Globus pallidus (tissue), 1 donor: ENCODE data around the gene CD80.
"Not testable (repeated sequence)": the region's sequence is repeated elsewhere in the genome, so short reads cannot be mapped to it uniquely, and the experiment has no call there.

Source experiments
- DNase-seq: peaks from one replicate; pipeline ENCODE4 v3.0.0-alpha.2; 2015; ENCODE audit warnings: low spot score

The CD80 gene, protein sequence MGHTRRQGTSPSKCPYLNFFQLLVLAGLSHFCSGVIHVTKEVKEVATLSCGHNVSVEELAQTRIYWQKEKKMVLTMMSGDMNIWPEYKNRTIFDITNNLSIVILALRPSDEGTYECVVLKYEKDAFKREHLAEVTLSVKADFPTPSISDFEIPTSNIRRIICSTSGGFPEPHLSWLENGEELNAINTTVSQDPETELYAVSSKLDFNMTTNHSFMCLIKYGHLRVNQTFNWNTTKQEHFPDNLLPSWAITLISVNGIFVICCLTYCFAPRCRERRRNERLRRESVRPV

DNA sequence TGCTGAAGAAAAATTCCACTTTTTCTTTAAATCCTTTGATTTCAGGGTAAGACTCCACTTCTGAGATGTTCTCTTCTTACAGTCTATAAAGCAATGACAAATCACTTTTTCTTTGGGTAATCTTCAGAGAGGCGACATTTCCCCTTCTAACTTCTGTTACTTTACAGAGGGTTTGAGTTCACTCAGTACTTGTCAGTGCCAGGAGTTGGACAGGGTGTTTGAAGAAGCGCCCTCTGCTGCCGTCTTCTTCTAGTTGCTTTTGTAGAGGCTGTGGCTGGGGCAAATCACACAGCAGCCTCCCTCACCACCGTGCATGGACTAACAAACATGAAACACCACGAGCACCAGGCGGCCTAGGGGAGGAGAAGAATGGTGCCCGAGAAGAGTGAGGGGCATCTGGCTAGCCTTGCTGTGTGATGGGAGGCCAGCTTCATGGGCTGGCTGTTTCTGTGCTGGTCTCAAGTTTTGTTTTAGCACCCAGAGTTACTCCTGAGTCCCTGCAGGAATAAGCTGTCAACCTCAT, at the start of gene CD80:
Gene CD80, minus strand, starts transcription at position 174 of the 523 bp plus-strand sequence. CDS start 1,886 bp downstream, outside the sequence.
- DNase-seq: peak; percentile 29

DNA sequence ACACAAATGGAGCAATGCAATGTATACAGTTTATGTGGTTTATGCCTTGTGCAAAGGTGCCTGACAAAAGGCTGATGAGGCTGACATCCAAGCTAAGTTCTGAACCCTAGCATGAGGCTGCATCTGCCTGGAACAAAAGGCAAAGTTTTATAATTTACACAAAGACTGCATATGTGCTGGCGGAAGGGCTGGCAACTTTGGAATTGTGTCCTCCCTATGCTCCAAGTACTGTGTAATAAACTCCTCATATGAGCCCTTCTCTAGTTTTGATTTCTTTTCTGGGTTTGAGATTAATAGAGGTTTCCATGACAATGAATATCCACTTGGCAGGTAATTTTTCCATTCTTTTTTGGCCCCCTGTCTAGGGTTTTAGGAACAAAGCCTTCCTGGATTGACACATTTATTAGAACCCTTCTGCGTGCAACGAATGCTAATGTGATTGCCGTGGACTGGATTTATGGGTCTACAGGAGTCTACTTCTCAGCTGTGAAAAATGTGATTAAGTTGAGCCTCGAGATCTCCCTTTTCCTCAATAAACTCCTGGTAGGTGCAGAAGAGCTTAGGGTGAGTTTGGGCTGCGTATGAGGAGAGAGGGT, 49.1 kb upstream of the CD80 start:
- DNase-seq: no peak

DNA sequence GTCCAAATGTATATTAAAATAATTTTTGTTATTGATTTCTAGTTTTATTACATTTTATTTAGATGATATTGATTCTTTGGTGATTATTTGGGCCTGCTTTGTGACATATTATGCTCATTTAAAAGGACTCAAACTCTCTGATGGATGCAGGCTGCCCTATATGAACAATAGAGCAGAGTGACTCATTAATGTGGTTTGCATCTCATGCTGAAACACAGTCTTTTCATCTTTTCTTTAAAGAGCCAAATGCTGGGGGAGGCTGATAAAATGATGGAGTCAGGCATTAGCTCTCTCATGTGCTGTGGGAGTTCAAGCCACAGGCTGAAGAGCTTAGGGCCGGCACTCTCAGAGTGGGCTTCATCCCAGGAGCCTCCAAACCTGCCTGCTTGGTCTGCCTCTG, 45.5 kb upstream of the CD80 start:
- DNase-seq: no peak

DNA sequence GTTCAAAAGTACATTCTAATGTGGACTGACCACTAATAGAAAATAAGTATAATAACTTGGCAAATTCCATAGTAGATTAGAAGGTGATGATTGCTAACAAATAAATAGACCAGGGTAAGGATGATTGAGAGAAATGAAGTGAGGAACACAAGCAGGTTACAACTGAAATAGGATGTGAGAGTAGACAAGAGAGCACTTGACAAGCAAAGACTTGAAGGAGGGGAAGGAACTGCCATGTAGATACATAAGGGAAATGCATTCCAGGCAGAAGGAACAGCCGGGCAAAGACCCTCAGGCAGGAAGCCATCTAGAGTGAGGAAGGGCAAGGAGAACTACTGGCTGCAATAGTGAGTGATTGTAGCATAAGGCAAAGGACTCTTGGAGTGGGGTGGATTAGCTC, 43.3 kb upstream of the CD80 start:
- no peak for DNase-seq

DNA sequence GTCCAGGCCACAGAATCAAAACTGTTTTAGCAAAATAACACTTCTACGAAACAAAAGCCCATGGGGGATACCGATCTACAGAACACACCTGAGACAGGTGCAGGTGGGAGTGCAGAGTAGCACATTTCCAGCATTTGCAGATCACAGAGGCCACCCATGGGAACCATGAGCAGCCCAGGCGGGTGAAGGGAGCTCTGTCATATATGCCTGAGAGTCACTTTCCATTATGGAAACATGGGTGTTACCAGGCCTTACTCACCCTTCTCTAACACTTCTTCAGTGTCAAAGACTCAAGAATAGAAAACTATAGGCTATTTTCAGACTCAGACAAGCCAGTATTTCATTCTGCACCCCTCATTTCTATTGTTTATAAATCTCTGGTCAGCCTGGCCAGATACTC, 41.7 kb upstream of the CD80 start:
- no peak for DNase-seq

DNA sequence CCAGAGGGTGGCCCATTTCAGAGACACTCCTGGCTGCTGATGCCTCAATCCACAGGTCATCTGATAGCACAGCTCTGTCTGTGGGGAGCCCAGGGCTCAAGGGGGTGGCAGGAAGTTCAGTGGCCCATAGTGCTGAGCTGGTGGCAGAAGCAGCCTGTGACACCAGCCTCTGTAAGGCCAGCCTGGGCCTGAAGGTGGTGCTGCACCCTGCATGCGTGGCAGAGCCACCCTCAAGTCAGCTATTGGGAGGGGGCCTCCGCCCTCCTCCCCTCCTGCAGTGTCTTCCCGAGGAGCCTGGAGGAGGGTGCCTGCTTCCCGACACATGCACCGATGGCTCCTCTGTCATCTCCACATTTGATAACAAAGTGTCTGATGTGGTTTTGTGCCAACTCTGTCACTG, 41.3 kb upstream of the CD80 start:
- DNase-seq: no peak

DNA sequence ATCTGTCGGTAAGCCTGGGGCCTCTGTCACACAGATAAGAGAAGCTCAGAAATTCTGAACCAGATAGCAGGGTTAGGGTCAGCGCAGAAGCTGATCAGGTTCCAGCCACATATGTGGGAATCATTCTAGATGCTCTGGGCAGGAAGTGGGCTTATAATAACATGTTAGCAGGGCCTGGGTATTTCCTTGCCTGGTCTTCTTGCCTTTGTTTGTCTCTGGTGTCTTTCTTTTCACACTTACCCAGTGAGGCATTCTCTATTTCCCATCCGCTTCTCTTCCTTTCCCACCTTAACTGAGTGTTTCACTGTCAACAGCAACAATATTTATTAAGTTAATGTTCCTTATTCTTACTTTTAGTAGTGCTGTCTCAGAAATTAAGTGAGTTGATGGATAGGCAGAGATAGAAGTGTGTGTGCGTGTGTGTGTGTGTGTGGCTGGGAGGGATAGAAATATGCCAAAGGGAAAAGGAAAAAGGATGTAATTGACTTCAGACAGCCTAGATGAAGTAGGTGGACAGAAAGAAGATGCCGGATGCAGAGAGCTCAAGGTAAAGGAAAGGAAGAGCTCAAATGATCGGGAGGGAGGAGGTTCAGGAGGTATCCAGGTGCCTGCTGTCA, 40.3 kb upstream of the CD80 start:
- DNase-seq: no peak

DNA sequence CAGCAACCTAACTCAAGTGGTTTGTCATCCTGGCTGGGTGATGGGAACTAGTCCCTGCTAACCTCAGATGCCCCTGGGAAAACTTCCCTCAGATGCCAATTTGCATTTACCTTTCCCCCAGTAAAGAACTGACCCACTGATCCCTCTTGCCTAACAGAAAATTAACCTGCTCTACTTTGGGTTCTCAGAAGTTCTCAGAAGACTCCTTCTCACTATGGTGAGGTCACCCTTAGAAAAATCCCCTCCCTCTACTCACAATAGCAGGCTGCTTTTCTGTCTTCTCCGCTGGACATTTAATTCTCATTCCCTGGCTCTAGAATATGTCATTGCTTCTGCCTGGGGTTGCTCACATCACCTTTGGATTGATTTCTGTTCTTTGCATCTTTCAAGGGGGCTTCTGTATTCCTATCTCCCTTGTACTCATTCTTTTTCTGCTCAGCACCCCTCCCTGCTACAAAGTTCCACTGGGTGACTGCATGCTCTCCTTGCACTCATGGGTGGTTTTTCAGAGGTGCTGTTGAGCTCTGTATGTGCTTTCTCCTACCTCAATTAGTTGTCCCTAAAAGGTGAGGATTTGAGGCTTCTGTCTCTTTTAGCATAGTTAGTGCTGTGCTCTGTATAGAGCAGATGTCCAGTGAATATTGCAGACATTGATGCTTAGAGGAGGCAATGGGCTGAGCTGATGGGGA, 39.1 kb upstream of the CD80 start:
- no peak for DNase-seq

DNA sequence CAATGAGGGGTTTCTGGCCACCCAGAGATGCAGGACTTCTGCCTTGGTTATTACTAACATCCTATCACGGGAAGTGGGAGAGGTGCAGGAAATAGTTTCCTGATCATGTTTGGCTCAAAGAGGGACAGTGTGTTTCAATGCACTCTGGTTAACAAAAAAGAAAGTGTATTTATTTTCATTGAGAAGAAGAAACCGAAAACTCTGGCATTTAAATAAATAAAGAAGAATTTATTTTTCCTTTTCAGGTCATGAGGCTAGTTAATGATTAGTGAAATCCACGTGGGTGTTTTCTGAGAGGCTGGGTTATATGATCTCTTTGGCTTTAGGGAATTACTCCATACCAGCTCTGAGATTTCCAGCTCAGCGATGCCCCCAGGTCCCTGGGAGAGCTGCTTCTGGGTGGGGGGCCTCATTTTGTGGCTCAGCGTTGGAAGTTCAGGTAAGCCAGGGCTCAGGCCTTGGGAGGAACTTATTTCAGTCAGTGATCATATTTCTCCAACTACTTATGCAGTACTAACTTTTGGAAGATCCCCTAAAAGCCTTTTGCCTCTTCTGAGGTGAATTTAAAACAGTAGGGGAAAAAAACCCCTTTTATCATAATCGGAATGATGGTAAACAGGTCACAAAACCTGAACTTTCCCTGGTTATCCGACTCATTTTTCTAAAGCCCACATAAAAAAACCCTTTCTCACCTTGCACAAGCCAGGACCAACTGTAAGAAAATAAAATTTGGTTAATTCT, 38.3 kb upstream of the CD80 start, which contains the start of gene PLA1A:
Gene PLA1A, plus strand, starts transcription at position 338 of the 741 bp plus-strand sequence. Its CDS starts 29 bp downstream, at position 367.
- DNase-seq: no peak

DNA sequence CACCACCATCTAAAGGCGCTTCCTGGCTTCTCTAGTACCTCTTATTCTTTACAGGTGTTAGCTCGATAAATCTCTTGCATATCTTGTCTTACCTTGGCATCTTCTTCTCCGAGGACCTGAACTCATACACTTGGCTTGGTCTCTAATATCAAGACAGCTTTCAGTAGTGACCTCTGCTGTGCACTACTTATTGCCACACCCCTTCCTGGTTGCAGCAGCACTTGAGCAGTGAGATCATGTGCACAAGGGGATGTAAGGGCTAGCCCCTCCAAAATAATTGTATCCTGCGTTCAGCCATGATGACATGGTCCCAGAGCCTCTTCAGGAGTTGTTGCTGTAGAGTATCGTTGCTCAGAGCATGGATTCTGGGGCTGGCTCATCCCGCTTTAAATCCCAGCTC, 37.0 kb upstream of the CD80 start:
- DNase-seq: no peak

DNA sequence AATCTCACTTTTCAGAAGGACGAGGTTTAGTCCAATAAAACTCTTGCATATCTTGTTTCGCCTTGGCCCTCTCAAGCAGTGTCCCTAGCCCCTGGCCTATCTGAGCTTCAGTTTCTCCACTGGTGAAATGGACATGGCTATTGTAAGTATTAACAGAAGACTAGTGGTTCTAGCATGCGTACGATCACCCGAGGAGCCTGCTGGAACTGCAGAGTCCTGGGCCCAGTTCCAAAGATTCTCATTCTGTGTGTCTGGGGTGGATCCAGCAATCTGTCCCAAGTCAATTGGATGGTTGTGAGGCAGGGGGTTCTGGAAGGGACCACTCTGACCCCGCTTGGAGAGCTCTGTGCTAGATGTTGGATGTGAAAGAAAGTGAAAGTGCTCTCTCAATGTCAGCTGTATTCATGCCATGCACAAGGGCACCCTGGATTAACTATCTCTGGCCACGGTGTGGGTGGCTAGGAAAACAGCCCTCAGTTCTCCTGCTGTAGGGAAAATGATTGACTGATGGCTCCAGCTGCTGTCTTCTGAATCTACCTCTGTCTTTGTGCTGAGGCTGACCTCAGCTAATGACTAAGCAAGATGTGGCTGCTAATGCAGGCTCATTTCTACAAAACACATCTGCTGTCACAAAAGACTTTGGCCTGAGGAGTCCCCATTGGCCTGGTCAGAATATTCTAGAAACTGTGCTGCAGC, 36.4 kb upstream of the CD80 start:
- no peak for DNase-seq

DNA sequence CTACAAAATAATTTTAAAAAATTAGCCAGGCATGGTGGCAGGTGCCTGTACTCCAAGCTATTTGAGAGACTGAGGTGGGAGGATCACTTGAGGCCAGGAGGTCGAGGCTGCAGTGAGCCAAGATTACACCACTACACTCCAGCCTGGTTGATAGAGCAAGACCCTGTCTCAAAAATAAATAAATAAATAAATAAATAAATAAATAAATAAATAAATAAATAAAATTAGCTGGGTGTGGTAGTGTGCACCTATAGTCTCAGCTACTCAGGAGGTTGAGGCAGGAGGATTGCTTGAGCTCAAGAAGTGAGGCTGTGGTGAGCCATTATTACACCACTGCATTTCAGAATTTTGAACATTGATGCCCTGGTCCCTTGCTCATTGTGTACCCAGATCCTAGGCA, 35.5 kb upstream of the CD80 start:
- not testable (repeated sequence) for DNase-seq

DNA sequence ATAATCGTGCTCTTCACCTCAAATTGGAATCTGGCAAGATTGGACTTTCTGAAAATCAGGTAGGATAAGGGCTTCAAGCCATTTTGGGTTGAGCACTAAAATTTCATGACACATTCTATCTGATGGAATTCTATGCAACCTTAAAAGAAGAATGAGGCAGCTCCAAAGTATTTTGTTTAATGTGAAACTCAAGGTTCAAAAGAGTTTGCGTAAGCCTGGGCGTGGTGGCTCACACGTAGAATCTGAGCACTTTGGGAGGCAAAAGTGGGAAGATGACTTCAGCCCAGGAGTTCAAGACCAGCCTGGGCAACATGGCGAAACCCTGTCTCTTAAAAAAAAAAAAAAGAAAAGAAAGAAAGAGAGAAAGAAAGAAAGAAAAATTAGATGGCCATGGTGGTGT, 34.7 kb upstream of the CD80 start:
- no peak for DNase-seq

DNA sequence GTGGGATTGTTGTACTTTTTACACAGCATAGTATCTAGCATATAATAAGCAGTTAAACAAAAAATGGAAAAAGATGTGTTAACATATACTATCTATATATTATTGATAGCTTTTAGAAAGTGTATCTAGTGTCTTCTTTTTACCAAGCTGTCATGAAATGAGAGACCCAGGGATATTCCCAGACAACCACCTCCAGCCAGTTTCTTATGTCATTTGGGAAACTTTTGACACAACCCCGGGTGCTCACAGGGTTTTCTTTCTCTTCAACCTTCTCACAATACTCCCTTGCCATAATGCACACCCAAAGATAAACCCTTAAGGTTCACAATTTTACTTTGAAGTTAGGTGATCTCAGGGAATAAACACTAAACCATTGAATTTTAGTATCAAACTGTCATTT, 33.4 kb upstream of the CD80 start:
- no peak for DNase-seq

DNA sequence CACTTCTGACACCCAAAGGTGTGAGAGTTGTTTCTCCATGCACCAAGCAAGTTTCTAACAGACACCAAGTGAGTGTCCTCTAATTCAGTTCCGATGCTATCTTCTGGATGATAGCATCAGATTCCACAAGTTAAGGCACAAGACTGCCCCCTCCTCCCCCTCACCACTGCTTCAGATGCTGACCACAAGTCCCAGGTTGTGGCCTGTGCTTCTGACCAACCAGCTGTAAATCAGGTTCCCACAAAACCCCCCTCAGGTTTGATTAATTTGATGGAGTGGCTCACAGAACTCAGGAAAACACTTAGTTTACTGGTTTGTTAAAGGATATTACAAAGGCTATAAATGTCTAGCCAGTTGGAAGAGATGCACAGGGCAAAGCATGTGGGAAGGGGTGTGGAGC, 31.3 kb upstream of the CD80 start:
- no peak for DNase-seq

DNA sequence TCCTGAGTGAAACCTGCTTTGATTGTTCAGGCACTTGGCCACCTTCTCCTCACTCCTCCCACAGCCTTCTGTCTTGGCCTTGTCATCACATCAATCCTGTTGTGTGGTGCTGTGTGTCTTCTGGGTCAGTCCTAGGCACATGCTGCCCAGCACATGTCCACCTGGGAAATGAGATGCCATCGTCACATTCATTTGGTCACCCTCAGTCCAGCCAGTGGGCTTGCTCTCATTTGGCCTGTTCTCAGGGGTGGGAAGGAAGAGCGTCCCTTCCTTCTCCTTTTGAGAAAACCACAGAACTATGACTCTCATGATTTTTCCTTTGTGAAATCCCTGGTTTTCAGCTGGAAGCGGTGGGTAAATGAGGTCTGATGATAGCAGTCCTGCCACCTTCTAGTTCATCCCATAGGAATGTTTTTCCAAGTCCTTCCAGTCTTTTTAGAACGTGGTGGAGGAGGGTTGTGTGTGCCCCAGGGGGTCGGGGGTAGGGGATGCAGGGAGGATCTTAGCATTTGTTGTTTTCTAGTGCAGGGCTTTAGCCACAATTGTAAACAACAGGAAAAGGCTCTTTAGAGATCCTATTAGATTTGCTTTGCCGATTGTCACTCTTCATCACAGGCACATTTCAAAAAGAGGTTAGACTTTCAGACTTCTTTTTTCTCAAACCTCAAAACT, 29.8 kb upstream of the CD80 start:
- DNase-seq: no peak

DNA sequence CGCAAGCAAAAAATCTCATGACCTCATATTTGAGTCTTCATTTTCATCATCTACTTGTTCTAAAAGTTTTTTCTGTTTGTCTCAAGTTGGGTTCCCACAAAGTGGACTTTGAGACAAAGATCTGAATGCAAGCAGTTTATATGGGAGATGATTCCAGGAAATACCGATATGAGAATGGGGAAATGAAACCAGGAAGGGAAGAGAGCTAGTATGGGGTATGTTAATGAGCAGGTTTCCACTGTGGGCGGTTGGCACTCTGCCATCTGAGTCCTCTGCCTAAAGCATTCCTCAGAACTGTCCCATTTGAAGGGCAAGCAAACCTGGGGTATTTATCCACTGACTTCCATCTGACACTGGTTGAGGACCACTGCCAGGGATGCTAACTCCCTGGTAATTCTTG, 28.7 kb upstream of the CD80 start:
- peak; percentile 40 for DNase-seq

DNA sequence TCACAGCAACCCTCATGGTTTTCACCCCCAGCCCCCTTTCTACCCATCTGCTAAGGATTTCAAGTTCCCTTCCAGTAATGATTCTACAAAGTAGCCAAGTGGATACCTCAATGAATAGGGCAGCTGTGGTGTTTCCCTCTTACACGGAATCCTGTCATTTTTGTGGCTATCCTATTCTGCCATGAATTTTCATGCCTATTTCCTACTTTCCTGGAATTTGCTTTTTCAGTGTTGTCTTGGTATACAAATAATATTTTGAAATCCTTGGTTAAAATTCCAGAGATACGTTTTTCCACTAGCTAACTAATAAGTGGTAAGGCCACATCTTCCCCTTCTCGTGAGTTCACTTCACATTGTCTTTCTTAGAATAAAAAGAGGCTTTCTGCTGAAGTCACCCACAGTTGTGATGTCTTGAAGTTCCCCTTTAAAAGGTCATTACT, 27.3 kb upstream of the CD80 start:
- DNase-seq: no peak

DNA sequence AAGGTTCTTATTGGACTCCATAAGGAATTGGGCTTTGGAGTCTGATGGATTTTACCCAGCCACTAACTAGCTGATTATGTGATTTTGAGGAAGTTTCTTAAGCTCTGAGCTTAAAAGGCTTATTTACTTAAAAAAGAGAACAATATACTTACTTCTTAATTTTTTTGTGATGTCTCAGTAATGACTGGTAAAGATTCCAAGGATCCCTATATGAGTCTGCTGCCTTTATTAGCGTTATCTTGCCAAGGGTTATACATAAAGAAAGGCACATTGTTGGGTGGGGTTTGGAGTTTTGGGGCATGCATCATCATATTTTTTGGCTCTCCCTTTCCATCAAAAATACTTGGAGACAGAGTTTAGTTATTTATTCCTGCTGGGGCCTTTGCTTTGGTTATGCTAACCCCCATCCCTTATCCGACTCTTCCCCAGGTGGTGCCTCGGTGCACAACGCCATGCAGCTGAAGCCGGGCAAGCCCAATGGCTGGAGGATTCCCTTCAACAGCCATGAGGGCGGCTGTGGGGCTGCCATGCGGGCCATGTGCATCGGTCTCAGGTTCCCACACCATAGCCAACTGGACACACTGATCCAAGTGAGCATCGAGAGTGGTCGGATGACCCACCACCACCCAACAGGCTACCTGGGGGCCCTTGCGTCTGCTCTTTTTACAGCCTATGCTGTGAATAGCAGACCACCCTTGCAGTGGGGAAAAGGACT, 26.6 kb upstream of the CD80 start:
- DNase-seq: no peak

DNA sequence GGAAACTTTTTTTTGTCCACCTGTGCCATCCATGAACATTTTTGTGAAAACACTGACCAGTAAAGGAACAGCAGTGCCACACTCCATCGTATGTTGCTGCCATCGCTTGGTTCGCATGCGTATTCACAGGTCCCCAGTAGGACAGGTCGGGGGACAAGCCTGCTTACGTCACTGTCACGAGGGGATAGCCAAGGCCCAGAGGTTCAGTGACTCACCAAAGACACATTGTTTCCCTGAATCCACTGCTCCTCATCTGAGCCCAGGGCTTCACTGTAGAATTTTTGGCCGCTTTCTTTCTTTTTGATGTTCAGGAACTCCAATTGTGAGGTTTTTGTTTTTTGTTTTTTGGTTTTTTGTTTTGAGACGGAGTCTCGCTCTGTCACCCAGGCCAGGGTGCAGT, 25.8 kb upstream of the CD80 start:
- no peak for DNase-seq
